NCI-H524 (cell line): ENCODE results near the gene VLDLR.
"Not testable (repeated sequence)": the region's sequence is repeated elsewhere in the genome, so short reads cannot be mapped to it uniquely, and the experiment has no call there.

Source experiments
- DNase-seq, 2 experiments: peaks; one replicate each; lab custom pipeline; 2025; lab: John Stamatoyannopoulos, UW

The VLDLR gene

DNA sequence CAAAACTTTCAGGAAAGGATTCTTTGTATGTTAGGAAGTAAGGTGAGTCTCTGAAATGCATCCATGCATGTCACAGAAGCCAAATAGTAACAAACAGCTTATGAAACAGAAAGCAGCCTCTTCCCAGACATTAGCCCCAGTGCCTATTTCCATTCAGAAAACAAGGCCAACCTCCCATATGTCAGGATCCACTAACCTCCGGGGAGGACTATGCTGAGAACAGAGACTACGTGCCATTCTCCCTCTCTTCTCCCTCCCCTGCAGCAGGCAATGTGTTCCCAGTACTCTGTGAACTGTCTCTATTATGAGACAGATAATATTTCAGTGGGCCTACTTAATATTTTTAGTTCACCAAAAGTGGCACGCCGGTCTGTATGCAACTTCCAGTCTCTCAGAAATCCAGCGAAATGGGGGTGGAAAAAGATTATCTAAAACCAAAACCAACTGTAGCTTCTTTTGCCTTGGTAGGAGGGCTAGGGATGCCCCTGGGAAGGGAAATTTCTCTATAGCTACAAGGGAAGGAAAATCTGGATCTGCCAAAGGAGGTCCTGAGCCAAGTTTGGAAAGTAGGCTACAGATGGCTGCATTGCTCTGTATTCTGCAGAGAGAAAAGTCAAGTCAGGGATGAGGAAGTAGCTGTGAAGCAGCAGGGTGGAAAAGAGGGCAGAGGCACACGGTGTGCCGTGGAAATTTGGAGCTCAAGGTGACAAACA, 42.0 kb downstream of the VLDLR start:
- DNase-seq, result no peak

DNA sequence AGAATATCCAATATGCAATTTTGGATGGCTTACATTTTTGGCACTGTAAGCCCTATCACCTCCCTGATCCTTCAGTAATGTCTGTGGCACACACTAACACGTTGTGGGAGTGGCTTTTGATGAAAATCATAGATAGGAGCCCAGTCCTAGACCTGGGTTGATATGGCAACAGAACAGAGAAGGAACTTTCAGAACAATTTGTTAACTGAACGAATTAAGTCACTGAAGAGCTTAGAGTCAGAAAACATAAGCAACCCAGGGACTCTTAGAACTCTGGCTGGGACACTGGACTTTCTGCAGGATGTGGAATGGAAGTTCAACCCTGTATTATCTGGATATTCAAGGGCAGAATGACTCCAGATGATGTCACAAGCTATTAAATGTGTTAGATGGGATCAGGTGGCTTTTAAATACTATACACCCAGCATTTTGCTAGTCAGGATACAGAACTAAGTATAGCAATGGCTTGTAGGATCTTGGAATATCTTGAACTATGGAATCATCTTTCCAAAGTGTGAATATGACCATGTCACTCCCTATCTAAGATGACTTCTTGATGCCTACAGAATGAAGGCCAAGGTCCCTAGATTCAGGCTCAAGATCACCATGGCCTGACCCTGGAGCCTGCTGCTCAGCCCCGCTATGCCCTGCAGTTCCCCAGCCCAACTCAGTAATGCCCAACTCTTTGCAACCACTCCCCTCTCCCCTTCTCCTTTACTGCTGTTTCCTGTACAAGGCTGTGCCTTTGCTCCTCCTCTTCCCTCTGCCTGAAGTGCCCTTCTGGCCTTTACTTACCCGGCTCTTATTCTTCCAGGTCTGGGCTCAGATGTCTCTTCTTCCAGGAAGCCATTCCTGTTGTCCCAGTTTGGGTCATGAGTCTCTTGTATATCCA, 42.8 kb downstream of the VLDLR start:
- DNase-seq, result no peak

GRCh38 chr9:2666569-2666968, 45.0 kb downstream of the VLDLR start:
- DNase-seq, result no peak

DNA sequence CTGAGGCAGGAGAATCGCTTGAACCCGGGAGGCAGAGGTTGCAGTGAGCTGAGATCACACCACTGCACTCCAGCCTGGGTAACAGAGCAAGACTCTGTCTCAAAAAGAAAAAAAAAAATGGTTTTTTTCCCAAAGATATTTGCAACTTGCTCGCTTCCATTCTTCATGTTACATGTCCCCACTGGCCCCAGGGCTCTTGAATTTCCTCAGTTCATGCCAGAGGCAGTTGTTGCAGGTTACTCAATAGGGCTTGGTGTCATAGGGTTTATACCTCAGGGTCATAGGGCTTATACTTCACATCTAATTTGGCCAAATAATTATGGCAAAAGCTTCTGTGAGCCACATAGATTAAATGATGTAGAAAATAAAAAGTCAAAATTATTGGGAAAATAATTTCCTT, 51.6 kb downstream of the VLDLR start:
- no peak for DNase-seq

GRCh38 chr9:2674141-2674824, 52.7 kb downstream of the VLDLR start:
- no peak for DNase-seq

GRCh38 chr9:2675834-2676233, 54.2 kb downstream of the VLDLR start:
- DNase-seq, result no peak

DNA sequence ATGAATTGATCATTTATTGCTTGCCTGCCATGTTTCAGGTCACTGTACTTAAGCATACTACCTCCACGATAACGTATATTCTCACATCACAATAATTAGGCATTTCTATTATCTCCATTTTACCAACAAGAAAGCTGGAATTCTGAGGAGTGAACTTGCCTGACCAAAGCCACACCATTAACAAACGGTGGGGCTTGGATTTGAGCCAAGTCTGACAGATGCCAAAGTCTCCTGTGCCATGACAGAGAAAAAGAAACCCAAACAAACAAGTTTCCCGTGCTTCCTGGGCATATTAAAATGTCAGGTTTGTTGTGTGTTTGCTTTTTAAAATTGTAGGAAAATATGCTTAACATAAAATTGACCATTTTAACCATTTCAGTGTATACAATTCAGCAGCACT, 54.9 kb downstream of the VLDLR start:
- peak; percentile 47 to 58 for DNase-seq

GRCh38 chr9:2677915-2678889, 56.6 kb downstream of the VLDLR start:
- DNase-seq, result no peak

- DNase-seq, result no peak
Measured at GRCh38 chr9:2679011-2679410, 57.4 kb downstream of the VLDLR start.

DNA sequence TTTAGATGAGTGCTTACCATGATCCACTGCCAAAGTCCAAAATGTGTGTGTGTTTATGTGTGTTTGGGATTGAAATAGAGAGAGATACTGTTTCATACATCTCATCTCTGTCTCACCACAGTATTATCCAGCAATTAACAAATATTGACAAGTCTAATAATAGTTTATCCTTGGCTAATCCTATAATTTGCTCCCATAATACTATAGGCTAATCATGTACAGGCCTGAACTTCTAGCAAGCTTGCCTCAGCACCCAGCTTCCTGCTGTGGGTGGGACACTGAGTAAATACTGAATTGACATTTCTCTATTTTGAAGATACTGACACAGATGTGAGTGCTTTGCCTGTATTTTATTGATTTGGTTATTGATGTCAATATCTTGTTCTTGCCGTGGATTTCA, 60.4 kb downstream of the VLDLR start:
- no peak for DNase-seq

DNA sequence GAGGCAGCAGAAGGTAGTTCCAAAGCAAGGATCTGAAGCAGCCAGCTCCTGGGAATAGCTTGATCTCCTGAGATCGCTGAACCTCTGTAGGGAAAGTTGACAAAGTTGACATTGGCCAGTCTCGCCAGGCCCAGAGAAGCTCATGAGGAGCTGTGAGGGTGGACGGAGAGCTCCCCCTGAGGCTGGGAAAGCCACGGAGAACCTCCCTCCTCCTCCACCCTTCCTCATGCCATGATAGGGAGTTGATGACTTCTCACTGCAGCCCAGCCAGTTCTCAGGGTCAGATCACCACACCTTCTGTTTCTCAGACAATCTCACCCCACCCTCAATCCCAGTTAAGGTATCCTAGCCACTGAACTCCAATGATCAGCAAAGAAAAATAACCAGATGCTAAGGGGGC, 65.3 kb downstream of the VLDLR start:
- DNase-seq, result no peak

- no peak for DNase-seq
Measured at GRCh38 chr9:2688636-2689035, 67.0 kb downstream of the VLDLR start.

DNA sequence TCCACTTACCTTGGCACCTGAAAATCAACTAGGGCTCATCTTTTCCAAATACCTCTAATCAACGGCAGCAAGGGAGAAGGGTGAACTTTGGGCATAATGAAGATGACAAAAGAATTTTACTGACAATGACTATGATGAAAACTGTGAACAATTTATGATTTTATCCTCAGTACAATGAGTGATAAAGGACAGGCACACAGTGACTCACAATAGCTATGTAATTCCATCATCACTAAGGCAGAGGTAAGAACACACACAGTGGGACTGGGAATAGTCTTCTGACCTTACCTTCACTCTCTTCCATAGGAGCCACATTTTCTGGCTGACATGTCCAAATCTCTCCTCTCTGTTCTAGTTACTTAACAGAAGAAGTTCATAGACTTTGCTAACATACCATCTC, 69.6 kb downstream of the VLDLR start:
- DNase-seq, result no peak

DNA sequence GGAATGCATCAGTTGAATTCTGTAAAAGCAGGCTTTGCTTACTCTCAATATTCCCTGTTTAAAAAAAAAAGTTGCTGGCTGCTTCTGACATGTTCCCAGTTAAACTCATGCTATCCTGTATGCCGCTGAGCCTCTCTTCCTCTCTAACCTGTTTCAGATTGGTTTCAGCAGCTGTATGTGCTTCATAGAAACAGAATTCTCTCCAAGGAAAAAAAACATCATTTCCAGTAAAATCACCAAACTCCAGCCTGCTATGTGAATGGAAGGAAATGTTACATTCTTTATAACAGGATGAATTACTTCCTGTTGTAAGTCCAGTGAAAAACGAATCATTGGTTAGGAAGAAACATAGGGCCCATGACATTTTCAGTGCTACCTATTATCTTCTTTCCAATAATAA, 70.0 kb downstream of the VLDLR start:
- DNase-seq, result no peak

DNA sequence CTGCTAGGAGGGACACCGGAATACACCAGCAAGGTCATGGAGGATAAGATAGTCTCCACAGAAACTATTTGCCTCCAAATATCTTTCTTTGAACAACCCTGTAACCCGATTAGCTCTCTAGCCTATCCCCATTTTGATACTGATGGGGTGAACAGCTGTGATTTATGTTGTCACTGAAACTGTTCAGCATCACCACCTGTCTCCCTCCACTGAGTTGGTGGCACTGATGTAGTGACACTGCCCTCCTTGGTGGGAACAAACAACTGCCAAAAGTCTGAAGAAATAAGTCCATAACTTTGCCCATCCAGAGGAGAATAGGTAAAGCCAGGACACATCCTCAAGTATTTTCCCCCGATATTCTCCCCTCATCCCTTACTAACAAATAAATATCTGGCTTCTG, 71.5 kb downstream of the VLDLR start:
- DNase-seq, result peak; percentile 33 to 82

- no peak for DNase-seq
Measured at GRCh38 chr9:2697492-2697891, 75.9 kb downstream of the VLDLR start.

GRCh38 chr9:2700398-2700797, 78.8 kb downstream of the VLDLR start:
- DNase-seq, result no peak

- no peak for DNase-seq
Measured at GRCh38 chr9:2700909-2701550, 79.4 kb downstream of the VLDLR start.

DNA sequence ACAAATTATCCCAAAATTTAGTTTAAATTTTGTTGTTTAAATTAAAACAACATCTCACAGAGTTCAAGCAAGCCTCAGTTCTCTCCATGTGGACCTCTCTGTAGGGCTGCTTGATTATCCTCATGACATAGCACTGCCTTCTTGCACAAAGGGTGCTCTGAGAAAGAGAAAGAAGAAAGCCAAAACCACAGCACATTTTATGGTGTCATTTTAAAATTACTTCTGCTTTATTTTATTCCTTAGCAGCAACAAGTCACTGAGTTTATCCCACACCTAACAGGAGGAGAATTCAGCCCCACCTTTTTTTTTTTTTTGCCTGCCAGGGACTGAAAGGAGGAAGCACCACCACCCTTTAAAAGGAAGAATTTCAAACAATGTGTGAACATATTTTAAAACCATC, 82.9 kb downstream of the VLDLR start:
- no peak for DNase-seq

- DNase-seq, result not testable (repeated sequence)
Measured at GRCh38 chr9:2707256-2707655, 85.7 kb downstream of the VLDLR start.
